Iris pigment epithelial cell (primary cell): ENCODE measurements around the gene RALGAPA1.
A peak's percentile ranks its signal among the peaks of the same experiment; 100 is the strongest.
"Not testable (repeated sequence)": the region's sequence is repeated elsewhere in the genome, so short reads cannot be mapped to it uniquely, and the experiment has no call there.

Experiments
- DNase-seq: peaks from one replicate; pipeline ENCODE4 v3.0.0-alpha.2; 2011; ENCODE audit warnings: low read depth

The RALGAPA1 gene

GRCh38 chr14:35699791-35700444 lies 109.2 kb downstream of the RALGAPA1 start:
- no peak for DNase-seq

- no peak for DNase-seq
Measured at GRCh38 chr14:35696575-35696974, 112.5 kb downstream of the RALGAPA1 start.

- no peak for DNase-seq
Measured at GRCh38 chr14:35696119-35696518, 113.0 kb downstream of the RALGAPA1 start.

GRCh38 chr14:35695647-35696046 lies 113.4 kb downstream of the RALGAPA1 start:
- DNase-seq, result peak; percentile 27

- DNase-seq, result no peak
Measured at GRCh38 chr14:35695072-35695471, 114.0 kb downstream of the RALGAPA1 start.

GRCh38 chr14:35689000-35689460 lies 120.1 kb downstream of the RALGAPA1 start:
- no peak for DNase-seq

GRCh38 chr14:35688126-35688826 lies 120.8 kb downstream of the RALGAPA1 start:
- DNase-seq, result no peak

GRCh38 chr14:35687335-35687939 lies 121.7 kb downstream of the RALGAPA1 start:
- DNase-seq, result peak; percentile 68

GRCh38 chr14:35683688-35684087 lies 125.4 kb downstream of the RALGAPA1 start:
- not testable (repeated sequence) for DNase-seq

GRCh38 chr14:35682802-35683201 lies 126.3 kb downstream of the RALGAPA1 start:
- DNase-seq, result peak; percentile 63

- DNase-seq, result peak; percentile 15
Measured at GRCh38 chr14:35678403-35679028, 130.6 kb downstream of the RALGAPA1 start.

GRCh38 chr14:35669782-35670181 lies 139.3 kb downstream of the RALGAPA1 start:
- peak; percentile 90 for DNase-seq

GRCh38 chr14:35666429-35667043 lies 142.6 kb downstream of the RALGAPA1 start:
- DNase-seq, result no peak

GRCh38 chr14:35661875-35662274 lies 147.2 kb downstream of the RALGAPA1 start:
- no peak for DNase-seq

GRCh38 chr14:35653045-35653444 lies 156.1 kb downstream of the RALGAPA1 start:
- DNase-seq, result no peak

- DNase-seq, result no peak
Measured at GRCh38 chr14:35643513-35643912, 165.6 kb downstream of the RALGAPA1 start.

- no peak for DNase-seq
Measured at GRCh38 chr14:35637851-35638250, 171.2 kb downstream of the RALGAPA1 start.

GRCh38 chr14:35637269-35637668 lies 171.8 kb downstream of the RALGAPA1 start:
- DNase-seq, result no peak

- peak; percentile 78 for DNase-seq
Measured at GRCh38 chr14:35632676-35633075, 176.4 kb downstream of the RALGAPA1 start.

GRCh38 chr14:35632271-35632670 lies 176.8 kb downstream of the RALGAPA1 start:
- no peak for DNase-seq

- peak; percentile 62 for DNase-seq
Measured at GRCh38 chr14:35631071-35631805, 177.9 kb downstream of the RALGAPA1 start.
